Measurements from ENCODE around the gene TFDP2.
"Not testable (repeated sequence)": the region's sequence is repeated elsewhere in the genome, so short reads cannot be mapped to it uniquely, and the experiment has no call there.

TFDP2 gene

GRCh38 chr3:142088522-142088921 lies 60.8 kb downstream of the TFDP2 start:
- DNase-seq (ENCODE audit: low read depth): peak; percentile 57
- no peak overlapping the region for H3K4me3 ChIP-seq (ENCODE audit: low read length)
- TF ChIP-seq CTCF (IDR thresholded peaks at IDR 0.05; ENCODE audit: insufficient read depth, low read depth, low read length, missing control alignments): no peak

- peak; percentile 84 for DNase-seq (ENCODE audit: low read depth)
- H3K4me3 ChIP-seq (ENCODE audit: low read length): no peak overlapping the region
- TF ChIP-seq CTCF (IDR thresholded peaks at IDR 0.05; ENCODE audit: insufficient read depth, low read depth, low read length, missing control alignments): no peak
Observed at GRCh38 chr3:142087676-142088075, 61.7 kb downstream of the TFDP2 start.

- DNase-seq (ENCODE audit: low read depth): no peak
- no peak overlapping the region for H3K4me3 ChIP-seq (ENCODE audit: low read length)
- TF ChIP-seq CTCF (IDR thresholded peaks at IDR 0.05; ENCODE audit: insufficient read depth, low read depth, low read length, missing control alignments): no peak
Observed at GRCh38 chr3:142086581-142087090, 62.7 kb downstream of the TFDP2 start.

- no peak overlapping the region for H3K4me3 ChIP-seq (ENCODE audit: low read length)
- no peak for TF ChIP-seq CTCF (IDR thresholded peaks at IDR 0.05; ENCODE audit: insufficient read depth, low read depth, low read length, missing control alignments)
- DNase-seq (ENCODE audit: low read depth): no peak
Observed at GRCh38 chr3:142081178-142081577, 68.2 kb downstream of the TFDP2 start.

GRCh38 chr3:142077859-142078500 lies 71.4 kb downstream of the TFDP2 start:
- no peak for DNase-seq (ENCODE audit: low read depth)
- H3K4me3 ChIP-seq (ENCODE audit: low read length): no peak overlapping the region
- no peak for TF ChIP-seq CTCF (IDR thresholded peaks at IDR 0.05; ENCODE audit: insufficient read depth, low read depth, low read length, missing control alignments)

- DNase-seq (ENCODE audit: low read depth): no peak
- TF ChIP-seq CTCF (IDR thresholded peaks at IDR 0.05; ENCODE audit: insufficient read depth, low read depth, low read length, missing control alignments): no peak
- H3K4me3 ChIP-seq (ENCODE audit: low read length): no peak overlapping the region
Observed at GRCh38 chr3:142077155-142077858, 72.0 kb downstream of the TFDP2 start.

- not testable (repeated sequence) for DNase-seq (ENCODE audit: low read depth); H3K4me3 ChIP-seq (ENCODE audit: low read length)
Observed at GRCh38 chr3:142075656-142076055, 73.7 kb downstream of the TFDP2 start.
